GM12873 (cell line): ENCODE measurements around the gene PPP2R2C.

Experiments used
- TF ChIP-seq, protein P1 (sequence below): IDR thresholded peaks from 2 replicates; pipeline ENCODE4 v1.5.1; 2012; ENCODE audit warnings: low read depth, mild to moderate bottlenecking, moderate library complexity, low read length, control low read depth; ENCODE audit not compliant: insufficient read depth; ENCODE audit errors: missing control alignments

The PPP2R2C gene

DNA sequence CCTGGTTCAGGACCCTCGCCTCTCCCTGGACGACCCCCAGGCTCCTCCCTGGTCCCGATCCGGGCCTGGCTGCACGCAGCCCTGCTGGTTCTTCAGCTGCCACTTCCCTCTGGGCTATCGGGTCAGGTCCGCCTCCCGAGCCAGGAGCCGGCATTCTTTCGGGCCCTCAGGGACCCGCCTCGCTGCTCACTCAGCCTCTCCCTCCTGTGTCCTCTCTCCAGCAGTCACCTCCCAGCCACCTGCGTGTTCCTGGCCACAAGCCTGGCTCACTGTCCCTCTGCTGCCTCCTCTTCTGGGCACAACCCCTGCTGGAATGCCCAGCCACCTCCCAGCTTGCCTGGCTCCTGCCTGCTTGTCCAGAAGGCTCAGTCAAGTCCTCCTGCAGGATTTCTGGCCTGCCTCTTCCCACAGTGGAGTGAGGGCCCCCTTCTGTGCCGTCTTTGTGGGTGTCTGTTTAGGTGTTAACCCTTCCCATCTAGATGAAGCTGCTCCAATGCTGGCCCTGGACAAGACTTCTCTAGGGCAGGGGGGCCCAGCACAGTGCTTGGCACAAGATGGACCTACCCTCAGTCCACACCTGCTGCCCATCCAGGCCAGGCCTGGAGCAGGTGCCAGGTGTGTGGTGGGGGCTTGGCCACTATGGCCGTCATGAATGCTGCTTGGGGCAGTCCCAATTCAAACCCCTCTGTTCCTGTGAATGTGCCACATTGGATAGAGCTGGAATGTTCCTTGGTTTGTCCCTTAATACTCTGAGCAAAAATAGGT, 200.5 kb downstream of the PPP2R2C start:
- TF ChIP-seq, protein P1, sequence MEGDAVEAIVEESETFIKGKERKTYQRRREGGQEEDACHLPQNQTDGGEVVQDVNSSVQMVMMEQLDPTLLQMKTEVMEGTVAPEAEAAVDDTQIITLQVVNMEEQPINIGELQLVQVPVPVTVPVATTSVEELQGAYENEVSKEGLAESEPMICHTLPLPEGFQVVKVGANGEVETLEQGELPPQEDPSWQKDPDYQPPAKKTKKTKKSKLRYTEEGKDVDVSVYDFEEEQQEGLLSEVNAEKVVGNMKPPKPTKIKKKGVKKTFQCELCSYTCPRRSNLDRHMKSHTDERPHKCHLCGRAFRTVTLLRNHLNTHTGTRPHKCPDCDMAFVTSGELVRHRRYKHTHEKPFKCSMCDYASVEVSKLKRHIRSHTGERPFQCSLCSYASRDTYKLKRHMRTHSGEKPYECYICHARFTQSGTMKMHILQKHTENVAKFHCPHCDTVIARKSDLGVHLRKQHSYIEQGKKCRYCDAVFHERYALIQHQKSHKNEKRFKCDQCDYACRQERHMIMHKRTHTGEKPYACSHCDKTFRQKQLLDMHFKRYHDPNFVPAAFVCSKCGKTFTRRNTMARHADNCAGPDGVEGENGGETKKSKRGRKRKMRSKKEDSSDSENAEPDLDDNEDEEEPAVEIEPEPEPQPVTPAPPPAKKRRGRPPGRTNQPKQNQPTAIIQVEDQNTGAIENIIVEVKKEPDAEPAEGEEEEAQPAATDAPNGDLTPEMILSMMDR = no peak

GRCh38 chr4:6271206-6271605, 201.2 kb downstream of the PPP2R2C start:
- TF ChIP-seq, protein P1 = no peak

DNA sequence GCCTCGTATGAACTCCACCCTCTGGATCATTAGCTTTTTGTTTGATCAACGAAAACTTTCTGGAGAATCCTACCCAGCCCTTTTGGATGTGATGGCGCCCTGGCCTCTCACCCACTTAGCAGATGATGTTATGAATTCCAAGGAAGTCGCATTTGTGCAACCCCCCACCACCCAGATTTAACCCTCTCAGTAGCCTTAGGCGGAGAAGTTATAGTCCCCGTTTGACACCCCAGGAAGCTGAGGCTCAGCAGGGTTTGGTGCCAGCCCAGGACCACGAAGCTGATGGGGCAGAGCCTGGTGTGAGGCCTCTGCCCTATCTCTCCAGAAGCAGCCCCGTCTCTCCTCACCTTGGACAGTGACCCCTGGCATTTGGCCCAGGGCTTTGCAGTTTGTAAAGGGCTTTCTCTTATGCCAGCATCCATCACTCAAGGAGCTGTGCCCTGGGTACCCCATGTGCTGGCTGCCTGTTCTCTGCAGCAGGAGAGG, 201.7 kb downstream of the PPP2R2C start:
- TF ChIP-seq, protein P1 = no peak
